COLO829 (cell line): ENCODE results near the gene TMEM179.

Experiments
- DNase-seq: peaks from one replicate; pipeline ENCODE4 v3.0.0; 2012; ENCODE audit warnings: low spot score

The TMEM179 gene

DNA sequence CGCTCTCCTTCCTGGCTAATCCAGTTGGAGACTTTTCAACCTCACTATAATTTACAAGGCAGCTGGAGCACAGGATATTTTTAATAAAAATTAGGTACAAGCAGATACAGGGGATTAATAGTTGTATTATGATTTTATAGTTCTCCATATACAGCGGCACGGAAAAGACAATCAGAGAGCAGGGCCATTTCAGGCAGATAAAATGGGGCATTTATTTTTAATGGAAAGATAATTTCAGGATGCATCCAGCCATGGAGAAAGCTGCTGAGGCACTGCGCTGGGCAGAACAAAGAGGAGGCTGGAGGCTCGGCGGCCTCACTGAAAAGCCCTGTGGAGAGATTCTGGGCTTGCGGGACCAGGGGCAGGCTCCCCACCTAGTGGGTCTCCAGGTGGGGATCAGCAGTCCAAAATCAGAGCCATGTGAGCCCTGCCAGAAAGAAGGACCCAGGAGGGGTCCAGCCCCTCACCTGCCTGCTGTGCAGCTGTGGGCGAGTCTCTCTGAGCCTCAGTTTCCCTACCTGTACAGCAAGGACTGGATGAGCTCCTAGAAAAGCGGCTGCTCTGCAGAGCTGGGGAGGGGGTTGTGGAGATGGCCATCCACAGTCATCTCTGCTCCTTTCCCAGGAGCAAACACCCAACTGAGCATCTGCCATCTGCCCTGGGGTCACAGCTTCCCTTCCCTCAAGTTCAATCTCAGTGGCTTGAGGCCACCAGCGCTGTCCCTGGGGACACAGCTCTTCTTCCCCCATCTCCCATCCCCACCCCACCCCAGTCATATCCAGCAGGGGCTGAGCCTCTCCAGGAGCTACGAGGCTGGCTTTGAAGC lies 48.9 kb downstream of the TMEM179 start:
- no peak for DNase-seq

DNA sequence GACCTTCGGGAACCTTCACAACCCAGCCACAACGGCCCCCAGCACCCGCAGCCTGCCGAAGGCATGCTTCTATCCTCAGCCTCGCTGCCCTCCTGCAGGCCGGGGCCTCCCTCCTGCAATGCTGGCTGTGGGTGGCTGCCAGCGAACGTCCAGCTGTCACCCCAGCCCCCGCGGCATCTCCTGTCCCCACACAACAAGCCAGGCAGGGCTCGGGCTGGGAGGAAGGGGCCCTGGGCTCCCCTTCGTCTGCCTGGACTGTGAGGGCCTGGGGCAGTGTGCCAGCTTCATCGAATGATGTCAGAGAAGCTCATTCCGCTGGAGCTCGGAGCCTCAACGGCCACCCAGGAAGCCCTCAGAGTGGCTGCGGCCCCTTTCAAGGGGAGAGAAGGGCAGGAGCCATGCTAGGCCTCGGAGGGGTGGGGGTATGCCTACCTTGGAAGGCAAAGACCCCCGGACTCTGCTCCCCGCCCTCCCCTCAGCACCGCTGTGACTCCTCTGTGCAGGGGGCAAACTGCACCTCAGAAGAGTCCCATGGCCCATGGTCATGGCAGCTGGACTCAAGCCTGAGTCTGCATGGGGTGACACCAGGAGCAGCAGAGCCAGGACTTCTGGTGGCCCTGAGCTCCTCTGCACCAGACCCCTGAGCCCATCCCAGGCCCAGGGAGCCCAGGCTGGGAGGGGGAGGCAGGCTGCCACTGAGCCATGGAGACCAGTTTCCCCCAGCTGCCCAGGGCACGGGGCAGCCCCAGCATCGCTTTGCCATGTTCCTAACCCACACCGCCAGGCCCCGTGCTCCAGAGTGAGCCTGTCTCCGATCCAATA lies 49.8 kb downstream of the TMEM179 start:
- DNase-seq: no peak

DNA sequence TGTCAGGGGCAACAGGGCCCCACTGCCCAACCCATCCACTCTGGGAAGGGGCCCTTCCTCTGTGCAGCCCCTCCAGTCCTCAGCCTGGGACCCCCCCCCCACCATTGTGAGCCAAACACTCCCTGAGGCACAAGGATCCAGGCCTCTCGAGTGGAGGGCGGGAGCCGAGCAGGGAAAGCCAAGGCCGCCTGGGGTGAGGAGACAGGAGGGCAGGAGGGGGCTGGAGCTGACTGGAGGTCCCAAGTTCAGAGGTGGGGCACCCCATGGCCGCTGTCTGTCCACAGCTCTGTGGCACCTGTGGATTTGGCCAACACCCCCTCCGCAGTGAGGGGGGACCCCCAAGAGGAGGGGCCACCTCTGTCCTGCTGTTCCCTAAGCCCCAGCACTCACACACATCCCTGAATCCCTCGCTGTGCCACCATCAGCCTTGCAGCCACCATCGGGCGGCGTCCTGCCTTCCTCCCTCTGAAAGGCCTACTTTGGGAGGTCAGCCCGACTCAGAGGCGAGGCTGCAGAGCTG lies 50.4 kb downstream of the TMEM179 start:
- no peak for DNase-seq

DNA sequence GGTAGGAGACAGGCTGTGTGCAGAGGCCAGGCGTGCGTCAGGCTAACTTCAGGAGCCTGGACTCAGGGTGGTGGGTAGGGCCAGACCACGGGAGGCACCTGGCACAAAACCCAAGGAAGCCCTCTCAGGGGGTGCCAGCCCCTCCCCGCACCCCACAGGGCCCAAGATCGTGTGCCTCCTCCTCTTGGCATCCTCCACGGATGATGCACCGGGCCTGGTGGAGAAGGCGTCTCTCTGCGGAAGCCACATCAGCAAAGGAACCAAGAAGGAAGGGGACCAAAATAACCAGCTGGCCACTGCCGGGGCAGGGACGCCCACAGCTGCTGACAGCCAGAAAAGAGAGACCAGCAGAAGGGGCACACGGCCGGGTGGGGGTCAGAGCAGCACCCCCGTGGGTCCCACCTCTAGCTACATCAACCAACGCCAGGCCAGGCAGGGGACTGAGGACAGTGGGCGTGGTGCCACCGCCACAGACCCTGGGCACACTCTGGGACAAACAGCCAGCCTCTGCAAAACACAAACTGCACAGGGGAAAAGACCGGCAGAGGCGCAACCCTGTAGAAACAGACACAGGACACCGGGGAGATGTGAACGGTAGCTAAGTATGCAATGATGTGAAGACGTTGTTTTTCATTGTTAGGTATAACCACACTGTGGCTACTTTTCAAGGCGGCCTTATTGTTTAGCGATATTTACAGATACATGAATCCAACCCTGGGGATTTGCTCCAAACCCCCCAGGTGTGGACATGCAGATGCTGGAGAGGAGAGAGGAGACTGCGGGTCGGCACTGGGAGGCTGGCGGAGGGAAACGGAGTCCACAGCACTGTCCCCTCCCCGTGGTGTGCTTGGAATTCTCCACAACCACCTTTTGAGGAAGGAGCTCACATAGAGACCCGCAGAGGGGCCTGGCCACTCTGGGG lies 51.1 kb downstream of the TMEM179 start:
- DNase-seq: no peak

DNA sequence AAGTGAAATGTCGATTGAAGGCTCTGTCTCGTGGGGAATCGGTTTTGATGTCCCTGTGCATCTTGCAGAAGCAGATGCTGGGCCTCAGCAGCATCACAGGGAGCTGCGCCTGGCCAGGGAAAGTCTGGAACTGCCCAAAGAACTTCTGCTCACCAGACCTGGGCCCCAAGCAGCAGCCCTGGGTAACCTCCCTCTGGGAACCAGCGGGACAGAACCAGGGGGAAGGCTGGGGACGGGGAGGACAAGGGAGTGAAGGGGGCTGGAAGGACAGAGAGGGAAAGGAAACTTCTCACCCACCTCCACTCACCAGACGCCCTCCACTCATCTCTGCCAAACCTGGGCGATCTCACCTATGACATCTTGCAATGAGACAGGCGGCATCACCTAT lies 51.8 kb downstream of the TMEM179 start:
- DNase-seq: no peak

DNA sequence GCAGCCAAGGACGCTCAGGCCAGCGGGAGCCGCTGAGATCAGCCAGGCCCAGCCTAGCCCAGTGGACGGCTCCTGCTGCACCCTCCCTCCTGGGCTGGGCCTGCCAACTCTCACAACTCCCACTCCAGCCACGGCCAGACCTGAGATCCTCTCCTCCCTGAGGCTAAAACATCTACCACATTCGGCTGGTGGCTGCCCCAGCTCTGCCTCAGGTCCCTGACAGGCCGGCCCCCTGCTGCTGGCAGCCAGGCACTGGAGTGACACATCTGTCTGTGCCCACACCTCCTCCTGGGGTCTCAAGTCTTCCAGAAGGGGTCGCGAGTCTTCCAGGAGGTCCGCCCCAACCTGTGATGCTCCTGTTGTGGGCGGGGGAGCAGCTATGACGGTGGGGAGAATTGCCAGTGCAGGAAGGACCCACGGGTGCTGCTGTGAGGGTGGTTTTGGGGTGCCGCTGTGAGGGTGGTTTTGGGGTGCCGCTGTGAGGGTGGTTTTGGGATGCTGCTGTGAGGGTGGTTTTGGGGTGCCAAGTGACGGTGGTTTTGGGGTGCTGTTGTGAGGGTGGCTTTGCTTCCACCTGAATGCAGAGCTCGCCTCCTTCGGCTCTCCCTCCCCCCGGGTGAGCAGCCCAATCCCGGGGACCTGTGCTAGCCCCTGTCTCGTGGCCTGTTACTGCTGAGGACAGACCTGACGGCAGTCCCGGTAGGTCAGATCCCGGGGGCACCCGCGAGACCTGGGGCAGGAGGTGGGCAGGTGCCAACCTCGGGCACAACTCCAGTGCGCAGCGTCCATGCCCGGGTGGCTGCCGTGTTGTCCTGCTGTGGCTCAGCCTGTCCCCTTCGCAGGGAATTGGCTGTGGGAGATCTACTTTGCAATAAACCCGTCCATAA lies 52.5 kb downstream of the TMEM179 start:
- DNase-seq: no peak

DNA sequence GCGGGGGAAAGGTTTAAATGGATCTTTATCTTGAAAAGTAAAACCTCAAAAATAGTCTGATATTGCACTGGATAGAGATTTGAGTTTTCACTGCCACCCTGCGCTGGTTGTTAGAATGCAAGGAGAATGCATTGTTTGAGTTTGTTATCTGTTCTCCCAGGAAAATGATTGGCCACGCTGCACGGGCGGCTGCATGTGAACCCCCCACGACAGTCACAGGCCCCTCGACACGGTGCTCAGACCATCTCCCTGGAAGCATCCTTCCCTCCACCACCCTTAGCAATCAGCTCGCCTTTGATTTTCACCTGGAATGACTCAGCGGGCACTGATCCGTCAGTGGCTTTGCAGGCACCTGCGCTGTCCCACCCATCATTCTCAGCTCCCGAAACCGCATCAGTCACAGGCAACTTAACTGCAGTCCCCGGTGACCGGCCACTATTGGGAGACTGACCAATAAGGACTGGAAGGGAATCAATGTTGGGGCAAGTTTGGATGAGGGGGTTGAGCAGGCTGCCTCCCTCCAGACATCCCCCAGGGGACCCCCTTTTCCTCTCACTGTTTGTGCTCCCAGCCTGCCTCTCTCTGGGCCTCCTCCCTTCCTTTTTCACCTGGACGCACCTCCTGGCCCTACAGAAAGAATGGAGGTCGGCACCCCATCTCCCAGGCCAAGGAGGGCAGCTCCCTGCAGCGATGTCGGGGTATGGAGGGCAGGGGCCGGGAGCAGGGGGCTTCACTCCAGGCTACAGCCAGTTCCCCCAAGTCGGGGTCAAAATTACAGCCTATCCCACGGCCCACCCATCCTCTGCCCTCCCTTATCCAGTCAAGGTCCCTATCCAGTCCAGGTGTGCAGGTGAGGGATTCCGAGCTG lies 53.5 kb downstream of the TMEM179 start:
- no peak for DNase-seq

DNA sequence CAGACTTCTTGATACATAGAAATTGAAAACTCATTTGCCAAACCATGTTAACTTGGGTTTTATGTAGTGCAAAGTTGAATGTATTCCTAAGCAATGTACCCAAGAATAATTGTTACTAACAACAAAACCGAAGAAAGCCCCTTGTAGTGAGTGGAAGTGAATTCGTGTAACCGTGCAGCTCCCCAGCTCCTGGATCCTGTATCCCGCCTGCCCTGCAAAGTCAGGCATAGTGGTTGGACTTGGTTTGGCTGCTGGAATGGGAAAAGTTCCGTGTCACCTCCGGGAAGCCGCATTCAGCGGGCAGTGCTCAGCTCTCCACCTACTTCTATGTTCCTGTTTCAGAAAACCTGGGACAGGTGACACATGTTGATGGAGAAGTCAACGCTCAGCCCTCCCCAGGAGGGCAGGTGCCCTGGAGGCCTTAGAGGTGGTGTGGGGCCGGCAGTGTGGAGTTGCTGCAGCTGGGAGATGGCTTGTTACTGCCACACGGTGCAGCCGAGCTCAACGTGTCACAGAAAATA lies 54.2 kb downstream of the TMEM179 start:
- no peak for DNase-seq

DNA sequence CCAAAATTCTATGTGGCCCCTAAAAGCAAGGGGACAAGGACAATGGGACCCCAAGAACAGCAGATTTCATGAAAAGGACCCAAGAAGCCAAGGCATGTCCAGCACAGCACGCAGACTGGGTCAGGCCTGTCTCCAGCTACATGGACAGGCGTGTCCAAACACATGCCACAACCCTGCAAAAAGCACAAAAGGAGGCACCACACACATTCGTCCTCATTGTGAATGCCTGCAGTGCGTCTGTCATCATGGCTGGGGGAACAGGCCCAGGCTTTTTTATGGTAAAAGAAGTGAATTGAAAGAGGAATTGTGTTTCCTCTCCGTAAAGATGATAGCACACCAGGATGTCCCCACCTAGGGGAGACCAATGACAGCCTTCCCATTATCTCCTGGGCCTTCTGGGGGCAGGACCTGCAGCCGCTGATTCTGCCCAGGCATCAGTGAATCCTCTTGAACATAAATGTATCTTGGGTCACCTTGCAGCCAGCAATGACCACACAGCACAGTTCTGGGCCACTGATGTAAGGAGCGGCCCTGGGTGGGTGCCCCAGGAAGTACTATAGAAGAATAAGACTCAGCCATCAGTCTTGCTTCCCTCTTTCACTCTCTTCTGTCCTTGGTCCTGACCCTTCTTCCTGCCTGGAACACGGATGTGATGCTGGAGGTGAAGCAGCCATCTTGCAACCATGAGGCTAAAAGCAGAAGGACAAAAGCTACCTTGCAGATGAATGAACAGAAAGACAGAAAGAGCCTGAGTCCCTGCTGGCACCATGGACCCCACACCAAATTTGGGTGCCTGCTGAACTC lies 54.8 kb downstream of the TMEM179 start:
- no peak for DNase-seq

DNA sequence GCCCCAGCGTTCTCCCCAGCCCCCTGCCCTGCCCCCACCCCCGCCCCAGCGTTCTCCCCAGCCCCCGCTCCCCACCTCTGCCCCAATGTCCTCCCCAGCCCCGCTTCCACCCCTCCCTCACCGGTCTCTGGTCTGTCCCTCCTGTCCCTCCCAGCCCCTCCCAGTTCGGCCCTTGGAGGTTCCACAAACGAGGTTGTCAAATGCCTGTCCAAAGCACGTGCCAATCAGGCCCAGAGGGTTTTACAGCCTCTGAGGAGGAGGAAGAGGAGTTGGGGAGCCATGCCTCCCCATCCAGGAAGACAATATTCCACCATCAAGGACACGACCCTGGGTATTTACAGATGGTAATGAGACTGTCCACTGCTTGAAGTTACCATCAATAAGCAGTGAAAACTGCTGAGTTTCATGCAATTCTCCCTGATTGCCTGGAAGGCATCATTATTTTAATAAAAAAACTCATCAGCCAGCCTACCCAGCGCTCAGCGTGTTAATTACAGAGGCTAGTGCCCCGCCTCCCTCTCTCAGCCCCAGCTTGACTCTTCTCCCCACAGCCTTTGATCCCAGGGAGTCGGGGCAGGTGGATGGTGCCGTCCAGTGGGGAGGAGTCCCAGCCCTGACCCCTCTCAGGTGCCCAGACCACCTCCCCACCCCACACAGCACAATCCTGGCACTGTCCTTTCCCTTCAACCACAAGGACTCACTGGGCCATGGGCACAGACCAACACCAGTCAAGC lies 55.6 kb downstream of the TMEM179 start:
- no peak for DNase-seq

DNA sequence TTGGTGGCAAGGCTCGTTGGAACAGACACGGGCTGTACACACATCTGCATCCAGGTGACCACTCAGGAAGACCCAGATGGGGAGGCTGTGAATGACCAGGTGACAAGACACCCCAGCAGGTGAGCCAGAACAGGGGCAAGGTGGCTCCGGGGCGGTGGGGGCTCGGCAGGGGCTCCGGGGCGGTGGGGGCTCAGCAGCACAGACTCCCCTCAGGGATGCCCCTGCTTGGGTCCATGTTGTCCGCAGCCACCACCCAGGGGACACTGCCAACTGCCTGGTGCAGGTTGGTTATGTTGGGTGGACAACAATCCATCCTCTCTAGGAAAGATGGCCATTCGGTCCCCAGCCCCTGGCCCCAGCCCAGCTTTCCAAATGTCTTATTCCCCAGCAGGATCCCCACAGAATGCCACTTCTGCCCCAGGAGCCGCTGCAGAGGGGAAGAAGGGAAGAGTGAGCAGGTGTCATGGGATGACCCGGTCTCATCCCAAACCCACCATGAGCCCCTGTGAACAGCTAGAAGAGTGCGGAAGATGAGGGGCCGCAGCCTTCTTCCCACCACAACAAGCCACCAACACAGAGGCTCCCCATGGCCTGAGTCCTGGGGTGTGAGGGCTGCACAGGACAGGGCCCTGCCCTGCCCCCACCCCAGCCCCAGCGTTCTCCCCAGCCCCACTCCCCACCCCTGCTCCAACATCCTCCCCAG lies 56.4 kb downstream of the TMEM179 start:
- DNase-seq: no peak

DNA sequence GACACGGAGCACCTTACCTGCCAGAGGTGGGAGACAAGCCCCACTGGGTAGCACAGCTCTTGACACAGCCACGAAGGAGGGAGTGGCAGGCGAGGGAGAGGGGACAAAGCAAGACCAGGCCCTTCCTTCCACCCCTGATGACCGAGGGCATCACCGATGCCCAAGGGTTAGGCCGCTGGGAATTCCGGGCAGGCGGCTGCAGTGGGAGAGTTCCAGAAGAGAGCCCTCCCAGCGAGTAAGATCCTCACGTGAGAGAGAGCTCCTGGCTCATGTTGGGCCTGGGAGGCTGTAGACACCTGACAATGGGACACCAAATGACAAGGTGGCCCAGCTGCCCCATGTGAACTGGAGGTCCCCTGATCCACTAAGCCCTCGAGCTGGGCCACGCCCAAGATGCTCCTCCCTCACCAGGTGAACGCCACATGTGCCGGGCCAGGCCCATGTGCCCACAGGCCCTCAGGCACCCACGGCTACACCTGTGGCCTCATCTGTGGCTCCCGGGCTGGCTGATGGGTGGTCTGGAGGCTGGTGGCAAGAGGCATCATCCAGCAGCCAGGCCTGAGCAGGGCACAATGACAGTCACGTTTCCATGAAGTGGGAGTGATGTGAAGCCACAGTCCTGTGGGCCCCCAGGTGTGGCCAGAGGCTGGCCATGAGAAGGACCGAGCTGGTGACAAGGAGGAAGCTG lies 57.1 kb downstream of the TMEM179 start:
- DNase-seq: no peak

DNA sequence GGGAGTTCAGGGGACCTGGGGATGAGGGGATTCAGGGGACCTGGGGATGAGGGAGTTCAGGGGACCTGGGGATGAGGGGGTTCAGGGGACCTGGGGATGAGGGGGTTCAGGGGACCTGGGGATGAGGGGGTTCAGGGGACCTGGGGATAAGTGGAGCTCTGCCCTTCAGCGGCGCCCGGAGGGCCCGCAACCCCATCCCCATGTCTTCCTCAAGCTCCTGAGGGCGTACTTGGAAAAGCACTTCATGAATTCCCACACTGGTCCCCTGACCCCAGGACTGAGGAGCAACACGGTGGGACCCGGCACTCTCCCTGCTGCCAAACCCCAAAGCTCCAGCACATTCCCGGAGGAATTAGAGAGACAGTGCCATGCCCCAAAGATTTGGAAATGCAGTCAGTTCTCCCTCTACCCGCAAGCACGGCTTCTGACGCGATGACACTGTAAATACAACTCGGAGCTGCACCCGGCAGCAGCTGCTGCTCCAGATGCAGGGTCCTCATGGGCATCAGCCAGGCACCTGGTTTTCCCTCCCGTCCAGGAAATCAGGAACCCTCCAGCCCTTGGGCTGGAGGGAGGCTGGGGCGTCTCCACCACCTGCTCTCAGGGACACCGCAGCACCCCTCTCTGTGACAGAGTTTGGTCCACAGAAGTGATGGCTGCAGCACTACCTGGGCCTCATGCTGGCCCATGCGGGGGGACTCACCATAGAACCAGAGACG lies 57.8 kb downstream of the TMEM179 start:
- no peak for DNase-seq

DNA sequence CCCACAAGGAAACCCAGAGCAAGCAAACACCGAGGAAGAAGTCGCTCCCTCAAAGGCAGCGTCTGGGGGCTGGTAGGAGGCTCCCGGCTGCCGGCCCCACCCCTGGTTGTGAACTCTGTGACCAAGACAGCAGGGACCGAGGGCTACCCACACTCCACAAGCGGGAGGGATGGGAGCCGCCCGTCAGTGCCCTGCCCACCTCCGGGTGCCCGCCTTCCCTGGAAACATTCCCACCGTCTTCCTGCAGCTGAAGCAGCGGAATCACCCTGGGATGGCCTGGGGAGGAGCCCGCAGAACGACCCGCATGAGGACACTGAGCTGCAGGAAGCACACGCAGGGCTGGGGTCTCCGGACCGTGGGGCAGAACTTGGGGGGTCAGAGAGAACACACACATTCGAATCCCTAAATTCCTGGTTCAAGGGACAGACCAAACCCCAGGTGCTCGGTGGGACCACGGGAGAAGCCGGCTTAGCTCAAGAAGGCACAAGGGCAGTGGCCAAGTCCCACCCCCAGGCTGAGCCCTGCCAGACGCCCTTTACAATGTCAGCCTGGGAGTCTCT lies 58.5 kb downstream of the TMEM179 start:
- no peak for DNase-seq

DNA sequence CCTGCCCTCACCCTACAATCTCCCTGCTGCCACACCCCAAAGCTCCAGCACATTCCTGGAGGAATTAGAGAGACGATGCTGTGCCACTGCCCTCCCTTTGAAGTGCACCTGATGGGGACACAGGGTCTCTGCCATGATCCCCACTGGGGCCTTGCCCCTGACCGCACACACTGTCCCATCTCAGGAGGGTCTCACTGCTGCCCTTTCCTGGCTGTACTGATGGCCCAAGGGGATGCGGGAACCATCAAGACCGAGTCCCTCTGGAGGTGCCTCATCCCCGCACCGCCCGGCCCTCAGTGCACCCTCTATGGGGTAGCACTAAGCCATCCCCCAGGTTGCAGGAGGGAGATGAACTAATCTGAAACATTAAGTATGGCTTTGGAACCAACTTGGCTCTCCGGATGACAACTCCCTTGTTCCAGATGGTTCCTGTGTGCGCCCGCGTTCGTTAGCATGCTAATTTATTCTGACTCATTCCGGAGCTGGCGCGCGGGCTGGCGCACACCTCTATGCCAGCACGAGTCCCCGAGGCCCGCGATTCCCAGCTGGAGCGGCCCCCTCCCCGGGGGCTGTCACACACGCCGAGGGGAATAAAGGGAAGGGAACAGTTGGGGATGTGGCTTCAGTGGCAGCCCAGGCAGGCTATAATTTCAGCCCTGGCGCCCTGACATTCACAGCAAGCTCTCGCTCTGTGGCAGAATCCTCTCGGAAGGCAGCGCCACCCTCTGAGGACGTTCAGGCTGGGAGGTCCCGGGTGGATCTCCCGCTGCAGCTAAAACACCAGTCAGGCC lies 59.2 kb downstream of the TMEM179 start:
- DNase-seq: no peak
